ENCODE measurements around the gene PLEKHG7. TPM values are rescaled to one million over a fixed set of nuclear protein-coding genes. Genes with fewer than 3 reads are reported as not detected.

Gene PLEKHG7
- total and polyA plus RNA-seq, 2 of the 8 experiments (the other 6 are each of a cell fraction or from before 2014, with no cell fraction given), result not detected

- no peak overlapping the region for H3K23ac ChIP-seq (ENCODE audit: insufficient read length)
- no peak overlapping the region for H2BK20ac ChIP-seq (ENCODE audit: low read length)
- H3K23me2 ChIP-seq (ENCODE audit: low read depth, low read length), result no peaks in the 10 kb centered on the region
- H3K27ac ChIP-seq (ENCODE audit: low read depth, low read length), result no peak overlapping the region
- no peak overlapping the region for H3K14ac ChIP-seq (ENCODE audit: insufficient read length)
- no peaks in the 10 kb centered on the region for H3K79me2 ChIP-seq (ENCODE audit: control insufficient read depth in 1 of 2, insufficient read depth in 2 of 2, low read length in 2 of 2)
- no peaks in the 10 kb centered on the region for H4K20me1 ChIP-seq (replicated peaks in 1 of 2; ENCODE audit: control insufficient read depth in 1 of 2, insufficient read depth in 2 of 2, low read length in 2 of 2)
- H3K4me2 ChIP-seq (ENCODE audit: insufficient read depth in 1 of 2, low read depth in 2 of 2, low read length in 2 of 2), result no peak overlapping the region
- 93% methylated on average over 3 of the region's 3 CpGs; no CpG with 5 or more reads in 1 of the 2 experiments for WGBS, 2 experiments (ENCODE audit: extremely low coverage in 1 of 2, insufficient coverage in 1 of 2, insufficient read length in 1 of 2, insufficient replicate concordance in 2 of 2, low coverage in 1 of 2, low lambda C conversion rate in 2 of 2, missing lambda C conversion rate in 1 of 2)
- H2BK12ac ChIP-seq (ENCODE audit: low read depth, low read length), result no peak overlapping the region
- H3K9ac ChIP-seq (replicated peaks in 1 of 4; ENCODE audit: extremely low read depth in 1 of 4, low read depth in 3 of 4, low read length in 3 of 4), result no peak overlapping the region
- no peak overlapping the region for H3K56ac ChIP-seq (replicated peaks; ENCODE audit: insufficient read length, low read depth, low read length)
- H2BK120ac ChIP-seq (replicated peaks; ENCODE audit: low read depth, low read length), result no peak overlapping the region
- no peak for TF ChIP-seq BCL11A (IDR thresholded peaks at IDR 0.05; ENCODE audit: low read depth in 2 of 2, low read length in 2 of 2)
- no peak for TF ChIP-seq SP2 (IDR thresholded peaks at IDR 0.05; ENCODE audit: low read length)
- TF ChIP-seq USF2 (IDR thresholded peaks at IDR 0.05; ENCODE audit: low read length), result no peak
- TF ChIP-seq SUZ12 (IDR thresholded peaks at IDR 0.05; ENCODE audit: low read length), result no peak
- TF ChIP-seq GABPA (IDR thresholded peaks at IDR 0.05; ENCODE audit: borderline replicate concordance, insufficient read depth, low read length), result no peak
- no peaks in the 10 kb centered on the region for H3K27me3 ChIP-seq (replicated peaks in 1 of 4; ENCODE audit: control insufficient read depth in 3 of 4, extremely low read depth in 1 of 4, insufficient read depth in 3 of 4, low read length in 3 of 4)
- DNase-seq (ENCODE audit: low read depth in 1 of 2, low spot score in 2 of 2) (no peak), FAIRE-seq (no peak)
- H2AK5ac ChIP-seq (ENCODE audit: low read depth, low read length), result no peak overlapping the region
- no peaks in the 10 kb centered on the region for H3K36me3 ChIP-seq (ENCODE audit: control insufficient read depth in 2 of 4, insufficient read depth in 4 of 4, low read length in 3 of 4)
- CTCF ChIA-PET (ENCODE audit: partially characterized antibody), result no interaction called here
- H3K18ac ChIP-seq (ENCODE audit: extremely low read depth, low read length), result no peak overlapping the region
- peaks cover 0 to 5% of the 10 kb centered on the region in 2 experiments; a peak in 1 of 4 replicates for H3K9me3 ChIP-seq (ENCODE audit: insufficient read depth in 2 of 2, low read depth in 1 of 2, low read length in 1 of 2)
- no peaks in the 10 kb centered on the region for H3K79me1 ChIP-seq (ENCODE audit: low read depth, low read length)
- no peak overlapping the region for H2BK15ac ChIP-seq (ENCODE audit: low read length)
- no peak overlapping the region for H3K4me3 ChIP-seq (ENCODE audit: extremely low read depth in 1 of 4, insufficient read depth in 2 of 4, low read depth in 3 of 4, low read length in 4 of 4)
- no peak overlapping the region for H4K91ac ChIP-seq (replicated peaks; ENCODE audit: insufficient read length, low read length)
- no peaks in the 10 kb centered on the region for H3K4me1 ChIP-seq (replicated peaks in 1 of 4; ENCODE audit: control insufficient read depth in 3 of 4, insufficient read depth in 4 of 4, low read length in 3 of 4)
- no peak overlapping the region for H4K8ac ChIP-seq (ENCODE audit: extremely low read depth, insufficient read depth, low read length)
- POLR2A ChIA-PET (ENCODE audit: partially characterized antibody), result no interaction called here
- no peak overlapping the region for H2BK5ac ChIP-seq (ENCODE audit: low read depth, low read length)
- H2AFZ ChIP-seq (ENCODE audit: low read length), result no peak overlapping the region
- H3K4ac ChIP-seq (replicated peaks; ENCODE audit: insufficient read length, low read depth, low read length), result no peak overlapping the region
- H4K5ac ChIP-seq (ENCODE audit: insufficient read length, low read depth, low read length), result no peak overlapping the region
Measured at GRCh38 chr12:92722897-92723296, 20.1 kb downstream of the PLEKHG7 start.

Data from H1 (cell line).